Peyer's patch (tissue), 4 donors: ENCODE data around the gene EXD3.

ENCODE experiments used
- POLR2A ChIP-seq, 2 donors: fragments of 450-650 bp; IDR thresholded peaks; one replicate each; pipeline ENCODE4 v1.5.1; 2017; ENCODE audit warnings: antibody characterized with exemption in 2 of 2, mild to moderate bottlenecking in 2 of 2, moderate library complexity in 2 of 2
- TF ChIP-seq, protein P1 (sequence below), 6 experiments: fragments of 450-650 bp in 4 of 6; fragments of 200-600 bp in 2 of 6; sonication (generic) in 1 of 6; IDR thresholded peaks; one replicate each; pipeline ENCODE4 v1.5.1; 2017 to 2019; ENCODE audit warnings: antibody characterized with exemption in 6 of 6, mild to moderate bottlenecking in 3 of 6, moderate library complexity in 1 of 6

GRCh38 chr9:137295849-137296669, 126.9 kb downstream of the EXD3 start:
- TF ChIP-seq, protein P1, sequence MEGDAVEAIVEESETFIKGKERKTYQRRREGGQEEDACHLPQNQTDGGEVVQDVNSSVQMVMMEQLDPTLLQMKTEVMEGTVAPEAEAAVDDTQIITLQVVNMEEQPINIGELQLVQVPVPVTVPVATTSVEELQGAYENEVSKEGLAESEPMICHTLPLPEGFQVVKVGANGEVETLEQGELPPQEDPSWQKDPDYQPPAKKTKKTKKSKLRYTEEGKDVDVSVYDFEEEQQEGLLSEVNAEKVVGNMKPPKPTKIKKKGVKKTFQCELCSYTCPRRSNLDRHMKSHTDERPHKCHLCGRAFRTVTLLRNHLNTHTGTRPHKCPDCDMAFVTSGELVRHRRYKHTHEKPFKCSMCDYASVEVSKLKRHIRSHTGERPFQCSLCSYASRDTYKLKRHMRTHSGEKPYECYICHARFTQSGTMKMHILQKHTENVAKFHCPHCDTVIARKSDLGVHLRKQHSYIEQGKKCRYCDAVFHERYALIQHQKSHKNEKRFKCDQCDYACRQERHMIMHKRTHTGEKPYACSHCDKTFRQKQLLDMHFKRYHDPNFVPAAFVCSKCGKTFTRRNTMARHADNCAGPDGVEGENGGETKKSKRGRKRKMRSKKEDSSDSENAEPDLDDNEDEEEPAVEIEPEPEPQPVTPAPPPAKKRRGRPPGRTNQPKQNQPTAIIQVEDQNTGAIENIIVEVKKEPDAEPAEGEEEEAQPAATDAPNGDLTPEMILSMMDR (IDR thresholded peaks at IDR 0.05) = no peak
- no peak for TF ChIP-seq POLR2A (IDR thresholded peaks at IDR 0.05)
